KOPT-K1 (cell line): Measurements from ENCODE around the gene NFIC.

Source experiments
- H3K27ac ChIP-seq: fragments of 200-600 bp; sonication (generic); 2 replicates; pipeline ENCODE4 v1.5.1; 2016; ENCODE audit warnings: antibody characterized with exemption, mild to moderate bottlenecking, low read depth, low read length; ENCODE audit not compliant: poor library complexity, severe bottlenecking
- H3K36me3 ChIP-seq: fragments of 200-600 bp; sonication (generic); 2 replicates; pipeline ENCODE4 v1.5.1; 2017; ENCODE audit warnings: antibody characterized with exemption, mild to moderate bottlenecking, low read length, moderate library complexity; ENCODE audit not compliant: insufficient read depth
- H3K9me3 ChIP-seq: fragments of 200-600 bp; sonication (generic); 2 replicates; pipeline ENCODE4 v1.5.1; 2017; ENCODE audit warnings: antibody characterized with exemption, low read length, mild to moderate bottlenecking; ENCODE audit not compliant: insufficient read depth, poor library complexity, severe bottlenecking

Gene NFIC

DNA sequence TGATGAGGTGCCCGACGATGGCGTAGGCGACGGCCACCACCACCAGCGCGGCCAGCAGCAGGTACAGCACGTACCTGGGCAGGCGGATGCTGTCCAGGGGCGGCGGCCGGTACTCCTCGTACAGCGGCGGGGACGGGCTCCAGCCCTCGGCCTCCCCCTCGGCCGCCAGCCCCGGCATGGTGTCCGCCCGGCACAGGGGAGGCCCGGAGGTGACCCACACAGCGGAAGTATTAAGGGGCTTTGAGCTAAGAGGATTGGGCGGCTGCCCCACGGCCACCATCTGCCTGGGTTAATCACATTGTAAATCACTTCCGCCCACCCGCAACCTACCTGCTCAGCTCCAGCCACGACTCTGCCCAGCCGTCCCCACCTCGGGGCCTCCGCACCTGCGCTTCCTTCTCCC, 116.8 kb downstream of the NFIC start, which contains the start of gene SMIM44:
TSS of gene SMIM44 (minus strand) at position 216 of the 403 bp plus-strand sequence. CDS start at position 178, 38 bp downstream.
- Histone ChIP-seq H3K27ac (no peak within 1 kb of the TSS), H3K9me3 (no peaks in the 10 kb centered on the region)

DNA sequence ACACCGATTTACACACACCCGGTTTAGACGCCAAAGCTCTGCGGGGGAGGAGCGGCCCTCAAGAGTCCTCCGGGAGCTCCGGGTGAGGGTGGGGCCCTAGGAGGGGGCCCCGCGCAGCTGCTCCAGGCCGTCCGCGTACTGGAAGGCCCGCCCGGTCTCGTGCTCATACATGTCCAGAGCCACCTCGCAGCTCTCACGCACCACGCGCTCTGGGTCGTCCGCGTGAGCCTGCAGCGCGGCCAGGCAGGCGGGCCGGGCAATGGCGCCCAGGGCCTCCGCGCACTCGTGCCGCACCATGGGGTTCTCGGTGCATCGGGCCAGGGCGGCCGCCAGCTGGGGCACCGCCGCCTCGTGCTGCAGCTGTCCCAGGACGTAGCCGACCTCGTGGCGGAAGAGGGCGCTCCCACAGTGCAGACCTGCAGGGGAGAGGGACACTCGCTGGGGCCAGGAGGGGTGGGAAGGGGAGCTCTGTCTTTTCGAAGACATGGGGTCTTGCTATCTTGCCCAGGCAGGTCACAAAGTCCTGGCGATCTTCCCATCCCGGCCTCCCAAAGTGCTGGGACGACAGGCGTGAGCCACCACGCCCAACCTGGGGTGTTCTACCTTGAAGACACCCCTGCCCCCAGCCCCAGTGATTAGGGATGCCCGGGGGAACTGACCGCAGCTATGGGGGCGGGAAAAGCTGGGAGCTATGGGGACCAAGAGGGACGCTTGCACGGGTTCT, 125.2 kb downstream of the NFIC start:
- peaks cover 58% of the 10 kb centered on the region for H3K36me3 ChIP-seq
- no peaks in the 10 kb centered on the region for H3K9me3 ChIP-seq

More for the DNA sequence above, 116.8 kb downstream of the NFIC start, which contains the start of gene SMIM44:
- H3K36me3 ChIP-seq, result peaks cover 4% of the 10 kb centered on the region

DNA sequence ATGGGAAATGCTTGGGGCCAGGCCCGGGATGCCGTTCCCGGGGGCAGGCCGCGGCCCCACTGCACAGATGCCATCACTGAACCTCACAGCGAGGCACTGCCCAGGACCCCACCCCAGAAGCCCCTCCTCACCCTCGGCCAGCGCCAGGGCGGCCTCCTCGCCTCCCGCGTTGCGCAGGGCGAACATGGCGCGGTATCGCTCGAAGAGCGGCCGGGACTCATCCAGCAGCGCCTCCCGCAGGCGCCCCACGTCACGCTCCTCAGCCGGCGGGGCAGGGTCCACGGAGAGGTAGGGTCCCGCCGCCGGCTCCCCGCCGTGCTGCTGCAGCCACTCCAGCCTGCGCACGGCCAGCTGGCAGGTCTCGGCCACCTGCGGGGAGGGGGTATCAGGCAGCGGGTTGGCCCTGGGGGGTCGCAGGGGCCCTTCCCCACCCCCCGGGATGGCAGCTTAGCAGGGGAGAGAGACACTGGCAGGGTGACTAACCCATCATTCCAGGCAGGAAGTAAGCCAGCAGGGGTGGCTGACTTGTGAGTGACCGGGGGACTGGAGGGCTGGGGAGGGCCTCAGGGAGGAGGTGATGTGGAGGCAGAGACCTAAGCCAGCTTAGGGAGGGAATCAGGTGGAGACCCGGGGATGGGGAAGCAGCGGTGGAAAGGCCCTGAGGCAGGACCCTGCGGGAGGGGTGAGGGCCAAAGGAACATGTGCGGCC, 125.9 kb downstream of the NFIC start:
- peak overlapping the region; percentile 96 for H3K27ac ChIP-seq
- H3K9me3 ChIP-seq, result no peaks in the 10 kb centered on the region
- peaks cover 58% of the 10 kb centered on the region for H3K36me3 ChIP-seq

More for the DNA sequence above, 125.2 kb downstream of the NFIC start:
- no peak overlapping the region for H3K27ac ChIP-seq

DNA sequence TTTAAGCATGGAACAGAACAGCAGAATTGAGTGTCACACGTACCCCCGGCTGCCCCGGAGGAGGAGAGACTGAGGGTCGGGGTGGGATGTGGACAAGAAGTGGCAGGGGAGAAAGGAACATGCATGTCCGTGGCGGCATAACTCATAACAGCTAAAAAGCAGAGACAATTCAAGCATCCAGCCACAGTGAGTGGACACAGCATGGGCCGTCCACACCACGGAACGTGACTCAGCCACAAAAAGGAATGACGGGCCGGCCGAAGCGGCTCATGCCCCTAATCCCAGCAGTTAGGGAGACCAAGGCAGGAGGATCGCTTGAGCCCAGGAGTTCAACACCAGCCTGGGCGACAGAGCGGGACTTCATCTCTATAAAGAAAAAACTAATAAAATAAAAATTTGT, 126.5 kb downstream of the NFIC start:
- H3K27ac ChIP-seq, result peak overlapping the region; percentile 96
- no peaks in the 10 kb centered on the region for H3K9me3 ChIP-seq
- peaks cover 57% of the 10 kb centered on the region for H3K36me3 ChIP-seq

DNA sequence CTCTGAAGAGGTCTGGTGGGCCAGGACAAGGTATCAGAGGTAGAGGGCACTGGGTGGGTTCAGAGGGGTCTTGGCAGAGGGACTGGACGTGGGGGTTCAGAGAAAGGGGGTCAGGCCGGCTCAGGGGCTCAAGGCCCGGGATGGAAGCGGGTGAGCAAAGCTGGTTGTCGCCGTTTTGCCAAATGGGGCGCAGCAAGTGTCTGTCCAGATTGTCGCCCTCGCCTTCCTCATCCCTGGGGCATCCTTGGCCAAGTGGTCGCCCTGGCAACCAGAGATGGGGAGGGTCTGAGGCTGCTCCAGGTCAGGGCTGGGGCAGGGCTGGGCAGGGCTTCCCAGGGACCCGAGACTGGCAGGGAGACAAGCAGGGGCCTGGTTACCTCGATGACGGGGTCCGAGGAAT, 127.3 kb downstream of the NFIC start:
- peak overlapping the region; percentile 96 for H3K27ac ChIP-seq
- peaks cover 50% of the 10 kb centered on the region for H3K36me3 ChIP-seq
- H3K9me3 ChIP-seq, result no peaks in the 10 kb centered on the region

DNA sequence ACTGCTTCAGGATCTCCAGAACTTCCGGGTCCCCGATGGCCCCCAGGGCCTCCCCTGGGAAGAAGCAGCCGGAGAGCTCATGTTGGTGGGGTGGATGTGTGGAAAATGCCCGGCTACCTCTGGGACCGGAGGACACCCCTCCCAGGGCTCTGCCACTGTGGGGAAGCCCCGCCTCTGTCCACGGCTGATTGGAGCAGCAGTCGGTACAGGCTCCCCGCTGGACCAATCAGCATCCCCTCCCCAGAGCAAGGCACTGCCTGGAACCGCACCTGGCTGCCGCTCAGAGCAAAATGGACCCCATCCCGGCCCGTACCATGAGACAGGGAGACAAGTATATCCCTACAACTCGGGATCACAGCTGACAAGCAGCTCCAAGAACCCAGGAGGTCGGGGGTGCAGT, 127.7 kb downstream of the NFIC start:
- Histone ChIP-seq H3K36me3 (peaks cover 46% of the 10 kb centered on the region), H3K27ac (peak overlapping the region; percentile 96), H3K9me3 (no peaks in the 10 kb centered on the region)

DNA sequence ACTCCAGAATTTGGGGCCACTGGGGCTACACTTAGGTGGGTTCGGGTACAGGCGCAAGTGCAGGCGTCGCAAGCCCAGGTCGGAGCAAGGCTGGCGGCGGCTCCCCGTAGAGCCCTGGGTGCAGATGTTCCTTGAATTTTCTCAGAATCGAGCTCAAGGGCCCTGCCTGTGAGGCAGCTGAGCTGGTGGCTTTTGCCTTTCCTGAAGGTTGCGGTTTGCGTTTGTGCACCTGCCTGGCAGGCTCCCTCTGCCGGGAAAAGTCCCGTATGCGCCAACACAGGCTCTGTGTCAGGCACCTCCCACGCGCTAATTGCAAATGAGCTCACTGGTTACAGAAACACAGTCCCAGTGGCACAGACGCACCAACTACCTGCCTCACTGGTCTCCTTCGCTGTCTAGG, 128.2 kb downstream of the NFIC start:
- Histone ChIP-seq H3K27ac (peak overlapping the region; percentile 96), H3K36me3 (peaks cover 46% of the 10 kb centered on the region), H3K9me3 (no peaks in the 10 kb centered on the region)

DNA sequence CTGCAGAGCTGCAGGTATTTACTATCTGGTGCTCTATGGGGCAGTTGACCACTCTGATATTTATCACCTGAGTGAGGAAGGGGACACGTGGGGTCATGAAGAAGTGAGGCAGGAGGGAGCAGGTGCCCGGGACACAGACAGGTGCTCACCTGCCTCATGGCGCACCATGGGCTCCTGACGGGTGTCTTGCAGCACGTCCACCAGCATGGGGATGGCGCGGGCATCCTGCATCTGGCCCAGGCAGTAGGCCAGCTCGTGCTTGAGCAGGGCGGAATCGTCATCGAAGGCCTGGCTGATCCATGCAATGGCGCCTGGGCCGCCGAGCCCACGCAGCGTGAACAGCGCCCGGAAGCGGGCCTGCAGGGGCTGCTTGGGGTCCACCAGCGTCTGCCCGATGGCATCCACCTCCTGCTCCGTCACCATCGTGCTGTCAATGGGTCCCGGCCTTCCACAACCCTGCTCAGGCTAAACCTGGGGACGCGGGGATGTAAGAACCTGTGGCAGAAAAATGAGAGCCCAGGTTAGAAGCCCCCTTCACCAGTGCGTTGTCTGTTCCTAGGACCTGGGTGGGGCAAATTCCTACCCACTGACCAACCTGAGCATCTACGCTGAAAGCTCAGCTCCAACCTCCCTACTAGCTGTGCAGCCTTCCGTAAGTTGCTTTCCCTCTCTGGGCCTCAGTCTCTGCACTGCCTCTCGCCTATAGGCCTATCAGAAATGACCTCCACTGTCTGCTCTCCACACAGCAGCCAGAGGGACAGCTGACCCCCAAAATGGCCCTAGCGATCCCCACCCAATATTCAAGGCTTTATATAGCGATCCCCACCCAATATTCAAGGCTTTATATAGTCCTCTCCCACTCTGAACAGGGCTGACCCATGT, 130.2 kb downstream of the NFIC start:
- no peak overlapping the region for H3K27ac ChIP-seq
- H3K36me3 ChIP-seq, result peaks cover 30% of the 10 kb centered on the region
- no peaks in the 10 kb centered on the region for H3K9me3 ChIP-seq

DNA sequence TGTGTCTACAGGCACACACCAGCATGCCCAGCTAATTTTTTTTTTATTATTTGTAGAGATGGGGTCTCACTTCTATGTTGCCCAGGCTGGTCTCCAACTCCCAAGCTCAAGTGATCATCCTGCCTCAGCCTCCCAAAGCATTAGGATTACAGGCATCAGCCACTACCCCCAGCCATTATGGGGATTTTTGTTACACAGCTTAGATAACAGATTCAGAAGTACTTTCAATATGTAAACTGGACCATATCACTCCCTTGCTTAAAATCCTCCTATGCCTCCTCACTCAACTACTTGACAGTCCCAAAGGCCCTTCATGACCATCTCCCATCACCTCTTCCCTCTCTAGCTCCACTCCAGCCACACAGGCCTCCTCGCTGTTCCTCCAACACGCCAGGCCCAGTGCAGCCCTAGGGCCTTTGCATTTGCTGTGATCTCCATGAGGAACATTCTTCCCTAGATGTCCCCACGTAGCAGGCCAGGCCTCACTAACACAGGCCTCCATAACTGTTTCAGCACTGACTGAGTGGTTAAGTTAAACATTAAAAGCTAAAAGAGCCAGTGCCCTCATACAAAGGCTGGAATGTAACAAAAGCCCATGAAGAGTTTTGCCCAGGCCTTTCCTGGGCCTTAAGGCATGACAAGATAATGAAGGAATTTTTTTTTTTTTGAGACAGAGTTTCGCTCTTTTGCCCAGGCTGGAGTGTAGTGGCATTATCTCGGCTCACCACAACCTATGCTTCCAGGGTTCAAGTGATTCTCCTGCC, 131.6 kb downstream of the NFIC start:
- H3K27ac ChIP-seq, result no peak overlapping the region
- no peaks in the 10 kb centered on the region for H3K9me3 ChIP-seq
- H3K36me3 ChIP-seq, result peaks cover 17% of the 10 kb centered on the region

DNA sequence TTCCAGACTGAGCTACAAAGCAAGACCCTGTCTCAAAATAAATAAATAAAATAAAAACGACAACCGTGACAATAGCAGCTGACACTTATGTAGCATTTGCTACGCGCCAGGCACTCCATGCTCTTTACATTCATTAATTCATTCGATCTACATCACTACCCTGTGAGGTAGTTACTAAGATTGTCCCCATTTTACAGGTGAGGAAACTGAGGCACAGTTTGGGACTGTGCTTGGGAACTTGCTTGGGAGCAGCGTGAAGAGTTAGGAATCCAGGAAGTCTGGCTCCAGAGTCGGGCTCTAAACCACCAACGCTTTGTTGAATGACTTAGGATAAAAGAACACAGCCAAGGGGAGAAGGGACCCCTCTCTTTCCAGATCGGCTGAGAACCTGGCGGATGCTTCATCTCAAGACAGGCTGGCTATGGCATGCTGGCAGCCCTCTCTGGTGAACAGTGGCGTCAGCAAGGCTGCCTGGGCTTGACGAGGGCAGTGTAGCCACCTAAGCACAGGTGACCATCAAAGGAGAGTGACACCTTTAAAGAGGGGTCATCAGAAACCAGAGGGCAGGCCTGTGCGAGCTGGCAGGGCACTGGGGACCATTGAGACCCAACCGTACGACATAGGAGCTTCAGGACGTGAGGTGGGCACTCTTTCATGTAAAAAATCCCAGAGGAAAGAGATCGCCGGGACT, 133.5 kb downstream of the NFIC start:
- Histone ChIP-seq H3K36me3 (peaks cover 15% of the 10 kb centered on the region), H3K27ac (peak overlapping the region; percentile 96), H3K9me3 (no peaks in the 10 kb centered on the region)

DNA sequence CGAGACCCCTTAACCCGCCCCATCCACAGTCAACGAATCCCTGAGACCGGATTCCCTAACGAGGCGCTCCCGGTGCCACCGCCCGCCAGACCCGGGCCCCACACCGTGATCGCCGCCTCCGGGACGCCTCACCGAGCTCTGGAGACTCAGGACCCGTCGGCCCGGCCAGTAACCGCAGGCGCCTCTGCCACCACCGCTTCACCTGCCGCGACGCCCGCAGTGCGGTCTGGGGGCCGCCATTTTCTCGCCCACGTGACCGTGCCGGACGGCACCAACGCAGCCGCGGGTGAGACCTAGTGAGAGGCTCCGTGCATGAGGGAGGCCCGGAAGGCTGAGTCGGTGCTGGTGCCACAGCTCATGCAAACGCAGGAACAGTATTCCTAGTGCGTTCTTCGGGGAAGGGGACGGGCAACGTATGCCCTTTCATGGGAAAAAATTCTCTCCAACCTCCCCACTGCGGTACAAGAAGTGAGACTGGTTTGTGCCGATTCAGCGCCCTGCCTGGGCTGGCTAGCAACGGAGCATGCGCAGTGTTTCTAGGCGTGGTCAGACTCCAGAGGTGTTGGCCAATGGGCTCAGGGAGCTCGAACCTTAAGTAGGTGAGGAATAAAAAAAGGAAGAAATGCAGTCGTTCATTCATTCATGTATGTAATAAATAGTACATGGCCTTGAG, 134.2 kb downstream of the NFIC start, which contains the start of gene DOHH:
TSS of gene DOHH (minus strand) at position 246 of the 673 bp plus-strand sequence. CDS start 3,860 bp downstream, outside the sequence.
- peaks cover 10% of the 10 kb centered on the region for H3K36me3 ChIP-seq
- H3K9me3 ChIP-seq, result no peaks in the 10 kb centered on the region
- peak within 1 kb of the TSS; percentile 96 for H3K27ac ChIP-seq

DNA sequence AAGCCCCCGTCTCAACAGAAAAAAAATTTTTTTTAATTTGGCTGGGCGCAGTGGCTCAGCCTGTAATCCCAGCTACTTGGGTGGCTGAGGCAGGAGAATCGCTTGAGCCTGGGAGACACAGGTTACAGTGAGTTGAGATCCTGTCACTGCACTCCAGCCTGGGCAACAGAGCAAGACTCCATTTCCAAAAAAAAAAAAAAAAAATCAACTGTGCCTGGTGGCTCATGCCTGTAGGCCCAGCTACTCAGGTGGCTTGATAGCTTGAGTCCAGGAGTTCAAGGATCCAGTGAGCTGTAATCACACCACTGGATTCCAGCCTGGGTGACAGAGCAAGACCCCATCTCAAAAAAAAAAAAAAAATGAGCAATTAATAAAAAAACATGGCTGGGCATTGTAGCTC, 135.4 kb downstream of the NFIC start:
- no peaks in the 10 kb centered on the region for H3K9me3 ChIP-seq
- H3K27ac ChIP-seq, result no peak overlapping the region
- H3K36me3 ChIP-seq, result no peaks in the 10 kb centered on the region; the same call in 1 of the 2 replicates

DNA sequence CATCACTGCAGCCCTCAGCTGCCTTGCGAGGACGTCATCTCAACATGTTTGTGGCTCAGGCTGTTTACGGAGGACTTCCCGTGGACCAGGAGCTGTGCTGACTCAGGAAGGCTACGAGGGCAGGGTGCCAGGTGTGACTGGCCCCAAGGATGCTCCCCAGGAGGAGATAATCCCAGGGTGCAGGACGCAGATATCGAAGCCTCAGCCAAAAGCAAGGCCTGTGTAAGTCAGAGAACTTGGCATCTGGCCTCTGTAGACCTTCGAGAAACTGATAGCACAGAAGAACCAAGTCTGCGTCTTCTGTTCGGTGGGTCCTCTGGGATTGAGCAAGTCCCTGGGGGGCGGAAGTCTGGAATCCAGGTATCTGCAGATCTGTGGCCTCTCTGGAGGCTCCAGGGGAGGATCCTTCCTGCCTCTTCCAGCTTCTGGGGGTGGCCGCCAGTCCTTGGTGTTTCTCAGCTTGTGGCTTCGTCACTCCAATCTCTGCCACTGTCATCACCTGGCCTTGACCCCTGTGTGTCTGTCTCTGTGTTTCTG, 136.7 kb downstream of the NFIC start:
- H3K9me3 ChIP-seq, result no peaks in the 10 kb centered on the region
- H3K36me3 ChIP-seq, result peaks cover 7% of the 10 kb centered on the region
- no peak overlapping the region for H3K27ac ChIP-seq
